GM23248 (cell line): ENCODE measurements around the gene SHROOM4. TPM values are rescaled to one million over a fixed set of nuclear protein-coding genes. Genes with fewer than 3 reads are reported as not detected.

Experiments used
- DNase-seq: peaks from one replicate; pipeline ENCODE4 v3.0.0-alpha.2; 2015
- H2AFZ ChIP-seq: fragments of 200-600 bp; sonication (generic); 2 replicates; pipeline ENCODE4 v1.6.1; 2016; ENCODE audit warnings: antibody characterized with exemption
- H3F3A ChIP-seq: fragments of 200-600 bp; sonication (generic); 2 replicates; pipeline ENCODE4 v1.6.1; 2016; ENCODE audit warnings: mild to moderate bottlenecking, antibody characterized with exemption, mixed run types; ENCODE audit not compliant: insufficient read depth
- H3K27ac ChIP-seq: fragments of 200-600 bp; sonication (generic); 2 replicates; pipeline ENCODE4 v1.5.1; 2016; ENCODE audit warnings: mild to moderate bottlenecking
- H3K27me3 ChIP-seq: fragments of 200-600 bp; sonication (generic); replicated peaks from 2 replicates; pipeline ENCODE4 v1.6.1; 2016; ENCODE audit warnings: mild to moderate bottlenecking; ENCODE audit not compliant: insufficient read depth
- H3K36me3 ChIP-seq: fragments of 200-600 bp; sonication (generic); 2 replicates; pipeline ENCODE4 v1.6.1; 2016; ENCODE audit warnings: low read depth, mild to moderate bottlenecking
- H3K4me1 ChIP-seq: fragments of 200-600 bp; sonication (generic); 2 replicates; pipeline ENCODE4 v1.6.1; 2016; ENCODE audit warnings: mild to moderate bottlenecking; ENCODE audit not compliant: insufficient read depth
- H3K4me2 ChIP-seq: fragments of 200-600 bp; sonication (generic); one replicate; pipeline ENCODE4 v1.6.1; 2016; ENCODE audit warnings: mild to moderate bottlenecking; ENCODE audit not compliant: unreplicated experiment
- H3K4me3 ChIP-seq: fragments of 200-600 bp; sonication (generic); 2 replicates; pipeline ENCODE4 v1.5.1; 2016; ENCODE audit warnings: mild to moderate bottlenecking
- H3K79me2 ChIP-seq: fragments of 200-600 bp; sonication (generic); 2 replicates; pipeline ENCODE4 v1.6.1; 2016; ENCODE audit warnings: mild to moderate bottlenecking; ENCODE audit not compliant: insufficient read depth
- H3K9ac ChIP-seq: fragments of 200-600 bp; sonication (generic); 2 replicates; pipeline ENCODE4 v1.6.1; 2016; ENCODE audit warnings: mild to moderate bottlenecking
- H3K9me2 ChIP-seq: fragments of 200-600 bp; sonication (generic); 2 replicates; pipeline ENCODE4 v1.6.1; 2016; ENCODE audit warnings: mixed run types, mild to moderate bottlenecking, moderate library complexity; ENCODE audit not compliant: insufficient read depth
- H3K9me3 ChIP-seq: fragments of 200-600 bp; sonication (generic); one replicate; pipeline ENCODE4 v1.6.1; 2017; ENCODE audit warnings: low read depth
- H4K20me1 ChIP-seq: fragments of 200-600 bp; sonication (generic); 2 replicates; pipeline ENCODE4 v1.6.0; 2016; ENCODE audit not compliant: insufficient read depth
- EZH2 ChIP-seq: fragments of 200-600 bp; sonication (generic); IDR thresholded peaks from 2 replicates; pipeline ENCODE4 v1.6.1; 2018; ENCODE audit warnings: antibody characterized with exemption, mild to moderate bottlenecking; ENCODE audit not compliant: insufficient read depth, poor library complexity, severe bottlenecking
- EZH2phosphoT487 ChIP-seq: fragments of 200-600 bp; sonication (generic); IDR thresholded peaks from 2 replicates; pipeline ENCODE4 v1.6.1; 2018; ENCODE audit warnings: antibody characterized with exemption, moderate library complexity, mild to moderate bottlenecking, low read depth; ENCODE audit not compliant: insufficient read depth
- WGBS, 2 experiments: methylation state at CpG; one replicate each; pipeline ENCODE4 v1.1.6; 2015 to 2017; ENCODE audit warnings: low lambda C conversion rate in 2 of 2, low coverage in 1 of 2; ENCODE audit errors: missing lambda C conversion rate in 2 of 2; 5-methylcytosine and 5-hydroxymethylcytosine counted together
- in situ Hi-C: fragments of 300-500 bp; cut with MboI; formaldehyde crosslinking; loops from 2 replicates; pipeline ENCODE4 v1.15.0; 2020
- polyA plus RNA-seq: library from polyadenylated mRNA; unstranded; fragments of >200 nt; fragmentation: Nextera tagmentation; extraction: Ambion mirVana; gene quantifications from 2 replicates; pipeline ENCODE4 v1.2.1, GENCODE V29; 2016
- total RNA-seq: library from RNA; depleted of rRNA; stranded (reverse); fragments of >200 nt; shearing (Covaris generic); gene quantifications from 2 replicates; pipeline ENCODE4 v1.2.3, GENCODE V29; 2014

Gene SHROOM4
- total and polyA plus RNA-seq, 2 experiments from 2014 or later = 0.55 to 1.7 TPM

GRCh38 chrX:50721764-50722521 lies 92.1 kb downstream of the SHROOM4 start:
- no peaks in the 10 kb centered on the region for H3K9me3 ChIP-seq
- H4K20me1 ChIP-seq = no peaks in the 10 kb centered on the region
- WGBS, 2 experiments = 100% methylated on average over 1 of the region's 1 CpG
- no peaks in the 10 kb centered on the region for H3K36me3 ChIP-seq
- H3K27me3 ChIP-seq = no peaks in the 10 kb centered on the region
- no peaks in the 10 kb centered on the region for H3K4me1 ChIP-seq
- H3K9me2 ChIP-seq = no peaks in the 10 kb centered on the region
- H3K4me2 ChIP-seq = no peak overlapping the region
- H3K27ac ChIP-seq = no peak overlapping the region
- H3K9ac ChIP-seq = no peak overlapping the region
- no peak overlapping the region for H2AFZ ChIP-seq
- H3K79me2 ChIP-seq = no peaks in the 10 kb centered on the region
- no peak overlapping the region for H3K4me3 ChIP-seq
- no peak for DNase-seq
- TF ChIP-seq EZH2 (no peak), EZH2phosphoT487 (no peak)
- in situ Hi-C loops = no loop called here
- no peaks in the 10 kb centered on the region for H3F3A ChIP-seq

DNA sequence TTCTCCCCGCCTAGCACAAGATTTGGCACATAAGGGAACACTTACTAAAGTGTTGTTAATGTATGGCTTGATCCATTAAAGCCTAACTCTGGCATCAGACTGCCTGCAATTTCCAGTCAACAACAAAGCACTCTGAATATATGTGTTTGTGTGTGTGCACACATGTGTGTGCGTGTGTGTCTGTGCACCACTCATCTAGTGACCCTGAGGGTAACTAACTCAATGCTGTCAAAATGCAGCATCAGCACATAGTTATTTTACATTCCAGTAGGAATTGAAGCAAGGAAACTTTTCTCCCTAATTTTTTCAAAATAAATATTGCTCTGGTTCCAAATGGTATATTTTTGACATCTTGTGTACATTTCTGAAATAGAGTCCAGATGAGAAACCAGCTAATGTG lies 94.4 kb downstream of the SHROOM4 start:
- H3K79me2 ChIP-seq = no peaks in the 10 kb centered on the region
- TF ChIP-seq EZH2 = no peak
- no peak for TF ChIP-seq EZH2phosphoT487
- no peak for DNase-seq
- no peak overlapping the region for H3K9ac ChIP-seq
- H3K27me3 ChIP-seq = no peaks in the 10 kb centered on the region
- H3K9me2 ChIP-seq = no peaks in the 10 kb centered on the region
- no peak overlapping the region for H3K4me3 ChIP-seq
- H2AFZ ChIP-seq = no peak overlapping the region
- no peaks in the 10 kb centered on the region for H3K4me1 ChIP-seq
- no peak overlapping the region for H3K27ac ChIP-seq
- H3K9me3 ChIP-seq = no peaks in the 10 kb centered on the region
- H3K36me3 ChIP-seq = no peaks in the 10 kb centered on the region
- no peaks in the 10 kb centered on the region for H4K20me1 ChIP-seq
- WGBS, 2 experiments = 84 to 95% methylated on average over 2 of the region's 2 CpGs
- no peaks in the 10 kb centered on the region for H3F3A ChIP-seq
- no peak overlapping the region for H3K4me2 ChIP-seq
- in situ Hi-C loops = no loop called here

DNA sequence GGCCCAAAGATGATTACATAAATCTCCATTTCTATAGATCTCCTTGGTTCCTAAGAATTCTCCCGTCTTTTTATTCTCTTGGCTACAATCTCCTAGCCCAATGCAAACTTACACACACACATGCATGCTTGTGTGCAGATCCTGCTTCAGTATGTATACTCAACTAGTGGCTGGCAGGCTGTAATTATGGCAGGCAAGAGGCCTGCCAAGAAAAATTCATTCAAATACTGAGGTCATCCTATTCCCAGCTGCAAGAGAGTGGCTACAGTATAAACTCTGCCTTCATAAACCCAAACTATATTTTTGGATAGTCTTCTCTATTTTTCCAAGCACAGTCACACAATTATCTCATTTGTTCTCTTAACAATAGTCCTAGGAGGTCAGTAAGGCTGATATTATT lies 95.2 kb downstream of the SHROOM4 start:
- WGBS, 2 experiments = 71 to 88% methylated on average over 1 of the region's 1 CpG
- DNase-seq = peak; percentile 20

GRCh38 chrX:50716706-50717105 lies 97.3 kb downstream of the SHROOM4 start:
- Histone ChIP-seq H3K79me2 (no peaks in the 10 kb centered on the region), H3F3A (no peaks in the 10 kb centered on the region), H3K9me3 (no peaks in the 10 kb centered on the region), H4K20me1 (no peaks in the 10 kb centered on the region), H3K27ac (no peak overlapping the region), H3K9me2 (no peaks in the 10 kb centered on the region), H3K27me3 (no peaks in the 10 kb centered on the region), H3K4me1 (no peaks in the 10 kb centered on the region), H3K4me3 (no peak overlapping the region), H2AFZ (no peak overlapping the region), H3K4me2 (no peak overlapping the region), H3K36me3 (no peaks in the 10 kb centered on the region), H3K9ac (no peak overlapping the region)
- 94 to 96% methylated on average over 4 of the region's 4 CpGs for WGBS, 2 experiments
- in situ Hi-C loops = no loop called here
- TF ChIP-seq EZH2phosphoT487 = no peak
- TF ChIP-seq EZH2 = no peak
- no peak for DNase-seq

More for the DNA sequence above, 95.2 kb downstream of the SHROOM4 start:
- Histone ChIP-seq H3K27me3 (no peaks in the 10 kb centered on the region), H4K20me1 (no peaks in the 10 kb centered on the region), H3K4me2 (no peak overlapping the region), H3K4me3 (no peak overlapping the region), H3K4me1 (no peaks in the 10 kb centered on the region), H3K9ac (no peak overlapping the region), H3K9me3 (no peaks in the 10 kb centered on the region), H3K79me2 (no peaks in the 10 kb centered on the region), H3K27ac (no peak overlapping the region), H2AFZ (no peak overlapping the region), H3F3A (no peaks in the 10 kb centered on the region), H3K9me2 (no peaks in the 10 kb centered on the region), H3K36me3 (no peaks in the 10 kb centered on the region)
- no peak for TF ChIP-seq EZH2phosphoT487
- TF ChIP-seq EZH2 = no peak
- in situ Hi-C loops = no loop called here

- Histone ChIP-seq H3F3A (no peaks in the 10 kb centered on the region), H3K79me2 (no peaks in the 10 kb centered on the region), H3K27ac (no peak overlapping the region), H3K36me3 (no peaks in the 10 kb centered on the region), H2AFZ (no peak overlapping the region), H3K4me2 (no peak overlapping the region), H3K27me3 (no peaks in the 10 kb centered on the region), H3K4me1 (no peaks in the 10 kb centered on the region), H3K9me3 (no peaks in the 10 kb centered on the region), H4K20me1 (no peaks in the 10 kb centered on the region), H3K9me2 (no peaks in the 10 kb centered on the region), H3K4me3 (no peak overlapping the region), H3K9ac (no peak overlapping the region)
- DNase-seq = no peak
- 92 to 93% methylated on average over 6 of the region's 6 CpGs for WGBS, 2 experiments
- in situ Hi-C loops = no loop called here
- no peak for TF ChIP-seq EZH2
- TF ChIP-seq EZH2phosphoT487 = no peak
These were observed 101.2 kb downstream of the SHROOM4 start for GRCh38 chrX:50712777-50713176.
